GM20431 (cell line): ENCODE data around the gene ANP32B.
"Not testable (repeated sequence)": the region's sequence is repeated elsewhere in the genome, so short reads cannot be mapped to it uniquely, and the experiment has no call there.

Source experiments
- in situ Hi-C: fragments of 300-500 bp; cut with MseI, MboI; formaldehyde crosslinking; loops from one replicate; pipeline ENCODE4 v1.15.0; 2020; ENCODE audit warnings: low sequenced_read_pairs; ENCODE audit not compliant: unreplicated experiment

ANP32B gene

DNA sequence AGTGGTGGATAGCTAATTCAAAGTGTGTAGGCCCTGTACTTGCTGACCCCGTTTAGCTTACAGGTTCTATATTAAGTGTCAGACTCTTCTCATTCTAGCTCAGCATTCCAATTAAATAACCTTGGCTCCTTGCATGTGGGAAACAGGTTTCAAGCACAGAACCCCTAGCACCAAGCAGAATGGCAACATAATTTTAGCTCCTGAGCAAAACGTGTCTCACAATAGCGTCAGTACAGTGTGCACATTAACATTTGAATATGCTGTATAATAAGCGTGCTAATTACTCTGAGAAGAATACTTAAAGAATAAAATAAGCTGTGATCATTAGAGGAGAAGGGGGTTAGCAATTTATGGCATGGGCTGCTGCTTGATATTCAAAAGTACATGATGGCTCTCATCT is 21.0 kb upstream of the ANP32B start:
- in situ Hi-C loops = loop anchor here (10.0 kb wide), 1 partner anchor 63 kb away; no protein-coding TSS in a partner anchor

DNA sequence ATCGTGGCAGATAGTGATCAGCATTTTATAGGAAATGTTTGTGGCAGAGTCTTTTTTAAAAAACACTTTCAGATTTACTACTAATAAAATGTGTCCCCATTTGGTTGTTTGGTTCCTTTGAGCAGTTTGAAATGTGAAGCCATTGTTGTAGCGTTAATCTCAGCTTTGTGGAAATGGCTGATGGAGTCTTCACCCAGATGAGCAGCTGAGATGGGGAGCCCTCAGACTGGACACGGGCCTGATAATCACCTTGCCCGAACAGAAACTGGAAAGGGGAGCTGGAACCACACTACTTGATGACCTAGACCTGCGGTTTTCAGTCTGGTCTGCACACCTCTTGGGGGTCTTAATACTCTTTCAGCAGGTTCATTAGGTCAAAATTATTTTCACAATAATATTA is 20.6 kb upstream of the ANP32B start:
- in situ Hi-C loops = loop anchor here (10.0 kb wide), 1 partner anchor 62 kb away; no protein-coding TSS in a partner anchor

- in situ Hi-C loops = loop anchor here (10.0 kb wide), 1 partner anchor 62 kb away; no protein-coding TSS in a partner anchor
Measured at GRCh38 chr9:97963232-97963631, 19.9 kb upstream of the ANP32B start.

DNA sequence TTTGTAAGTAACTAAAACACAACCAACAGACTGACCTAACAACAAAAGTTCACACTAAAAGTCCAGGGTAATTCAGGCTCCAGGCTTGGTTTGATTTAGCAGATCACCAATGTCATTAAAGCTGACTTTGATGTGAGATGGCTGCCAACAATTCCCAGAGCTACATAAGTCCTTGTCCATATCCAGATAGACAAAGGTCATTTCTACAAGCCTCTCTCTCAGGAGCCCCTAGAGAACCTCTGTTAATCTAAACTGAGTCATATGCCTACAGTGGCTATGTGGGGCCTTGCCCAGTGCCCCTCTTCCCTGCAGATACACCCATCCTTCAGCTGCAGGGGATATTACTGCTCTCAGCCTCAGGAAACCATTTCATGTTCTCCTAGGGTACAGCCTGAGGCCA is 18.2 kb upstream of the ANP32B start:
- in situ Hi-C loops = loop anchor here (10.0 kb wide), 1 partner anchor 60 kb away; no protein-coding TSS in a partner anchor

DNA sequence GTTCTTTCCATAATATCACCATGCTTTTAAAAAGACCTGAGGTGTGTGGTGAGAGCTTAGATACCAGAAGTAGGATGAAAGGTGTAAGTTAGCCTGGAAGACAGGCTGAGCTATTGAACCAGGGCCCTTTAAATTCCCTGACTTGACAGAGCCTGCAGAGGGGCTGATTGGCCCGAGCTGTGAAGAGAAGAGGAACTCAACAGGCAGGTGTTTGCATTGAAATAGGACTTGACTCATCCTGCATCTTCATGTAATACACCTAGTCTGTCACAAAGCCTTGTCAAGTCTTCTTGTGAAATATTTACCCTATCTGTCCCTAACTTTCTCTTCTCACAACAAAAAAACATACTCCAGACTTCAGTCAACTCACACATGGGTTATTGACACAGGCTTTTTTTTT is 16.6 kb upstream of the ANP32B start:
- in situ Hi-C loops = loop anchor here (10.0 kb wide), 1 partner anchor 58 kb away; no protein-coding TSS in a partner anchor

- in situ Hi-C loops = loop anchor here (10.0 kb wide), 1 partner anchor 56 kb away; no protein-coding TSS in a partner anchor
Measured at GRCh38 chr9:97969014-97969413, 14.1 kb upstream of the ANP32B start.

GRCh38 chr9:97970165-97970564 is 13.0 kb upstream of the ANP32B start:
- in situ Hi-C loops = no loop called here

- in situ Hi-C loops = no loop called here
Measured at GRCh38 chr9:97972753-97973152, 10.4 kb upstream of the ANP32B start.

- in situ Hi-C loops = no loop called here
Measured at GRCh38 chr9:97975376-97975775, 7.8 kb upstream of the ANP32B start.

- in situ Hi-C loops = not testable (repeated sequence)
Measured at GRCh38 chr9:97976633-97977032, 6.5 kb upstream of the ANP32B start.

GRCh38 chr9:97978371-97979130 is 4.6 kb upstream of the ANP32B start:
- in situ Hi-C loops = no loop called here

GRCh38 chr9:97979788-97980478 is 3.2 kb upstream of the ANP32B start:
- in situ Hi-C loops = no loop called here

GRCh38 chr9:97980479-97980803 is 2.7 kb upstream of the ANP32B start:
- in situ Hi-C loops = no loop called here

- in situ Hi-C loops = no loop called here
Measured at GRCh38 chr9:97980918-97981845, 2.0 kb upstream of the ANP32B start.

GRCh38 chr9:97981846-97982682 is 1.1 kb upstream of the ANP32B start:
- in situ Hi-C loops = no loop called here

DNA sequence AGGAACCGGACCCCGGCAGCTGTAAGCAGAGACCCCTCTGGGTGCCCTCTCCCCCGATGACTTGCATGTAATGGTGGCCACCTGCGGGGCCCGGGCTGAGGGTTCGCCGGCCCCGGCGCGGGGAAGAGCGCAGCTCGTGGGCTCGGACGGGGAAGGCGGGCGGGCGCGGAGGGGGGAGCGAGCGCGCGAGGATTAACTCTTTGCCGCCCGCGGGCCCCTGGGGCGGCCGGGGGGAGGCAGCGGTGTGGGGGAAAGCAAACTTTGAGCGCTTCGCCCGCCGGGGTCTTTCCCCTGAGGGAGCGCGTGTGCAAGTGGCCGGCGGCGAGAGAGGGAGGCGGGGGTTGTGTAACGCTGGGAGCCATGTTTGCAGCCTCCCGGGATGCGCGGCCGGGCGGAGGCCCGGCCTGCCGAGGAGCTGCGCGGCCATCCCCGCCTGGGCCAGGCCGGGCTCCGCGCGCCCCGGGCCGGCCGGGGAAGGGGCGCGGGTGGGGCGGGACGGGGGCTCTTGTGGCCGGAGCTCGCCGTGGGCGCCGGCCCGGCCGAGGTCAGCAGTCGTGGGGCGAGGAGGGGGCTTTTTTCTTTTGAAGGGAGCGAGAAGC is 547 bp downstream of the ANP32B start:
- in situ Hi-C loops = no loop called here

- in situ Hi-C loops = no loop called here
Measured at GRCh38 chr9:97984188-97985057, 1.3 kb downstream of the ANP32B start.
